GM19397 (cell line): Measurements from ENCODE around the gene STK4.

Experiments used
- ATAC-seq: cut with Tn5 transposase; IDR thresholded peaks from one replicate; pipeline ENCODE4 v1.9.1; 2021; ENCODE audit warnings: mild to moderate bottlenecking, moderate library complexity; ENCODE audit not compliant: unreplicated experiment

Gene STK4

GRCh38 chr20:44966030-44966961 is at the start of gene STK4:
TSS of gene STK4 (plus strand) at chr20:44966512. CDS start at chr20:44966569, 57 bp downstream.
- peak; percentile 74 for ATAC-seq

GRCh38 chr20:44916586-44916985 is 49.7 kb upstream of the STK4 start:
- ATAC-seq, result no peak

- no peak for ATAC-seq
These were observed 48.9 kb upstream of the STK4 start for GRCh38 chr20:44917399-44917798.

- ATAC-seq, result no peak
These were observed 48.0 kb upstream of the STK4 start for GRCh38 chr20:44918342-44918741.

- ATAC-seq, result no peak
These were observed 47.6 kb upstream of the STK4 start for GRCh38 chr20:44918761-44919160.

GRCh38 chr20:44921447-44921846 is 44.9 kb upstream of the STK4 start:
- ATAC-seq, result no peak

GRCh38 chr20:44924541-44924940 is 41.8 kb upstream of the STK4 start:
- ATAC-seq, result no peak

GRCh38 chr20:44928595-44928994 is 37.7 kb upstream of the STK4 start:
- ATAC-seq, result no peak

GRCh38 chr20:44930517-44931168 is 35.7 kb upstream of the STK4 start:
- ATAC-seq, result no peak

GRCh38 chr20:44931911-44932310 is 34.4 kb upstream of the STK4 start:
- ATAC-seq, result no peak

GRCh38 chr20:44932916-44933315 is 33.4 kb upstream of the STK4 start:
- ATAC-seq, result no peak

- ATAC-seq, result no peak
These were observed 29.8 kb upstream of the STK4 start for GRCh38 chr20:44936510-44936909.

GRCh38 chr20:44938637-44939036 is 27.7 kb upstream of the STK4 start:
- no peak for ATAC-seq

GRCh38 chr20:44941120-44941691 is 25.1 kb upstream of the STK4 start:
- no peak for ATAC-seq

- ATAC-seq, result no peak
These were observed 23.9 kb upstream of the STK4 start for GRCh38 chr20:44942264-44942973.

GRCh38 chr20:44943828-44944227 is 22.5 kb upstream of the STK4 start:
- ATAC-seq, result no peak

- no peak for ATAC-seq
These were observed 21.1 kb upstream of the STK4 start for GRCh38 chr20:44945261-44945660.

GRCh38 chr20:44946271-44946852 is 19.9 kb upstream of the STK4 start:
- no peak for ATAC-seq

- ATAC-seq, result no peak
These were observed 18.2 kb upstream of the STK4 start for GRCh38 chr20:44948107-44948506.

GRCh38 chr20:44948513-44948912 is 17.8 kb upstream of the STK4 start:
- no peak for ATAC-seq

- no peak for ATAC-seq
These were observed 15.9 kb upstream of the STK4 start for GRCh38 chr20:44950368-44950767.
